ENCODE results near the gene CFDP1. TPM values are rescaled to one million over a fixed set of nuclear protein-coding genes. Genes with fewer than 3 reads are reported as not detected.
"Not testable (repeated sequence)": the region's sequence is repeated elsewhere in the genome, so short reads cannot be mapped to it uniquely, and the experiment has no call there.

Gene CFDP1
- total RNA-seq, 2 donors from 2014 or later, result 47.5 to 49.7 TPM

DNA sequence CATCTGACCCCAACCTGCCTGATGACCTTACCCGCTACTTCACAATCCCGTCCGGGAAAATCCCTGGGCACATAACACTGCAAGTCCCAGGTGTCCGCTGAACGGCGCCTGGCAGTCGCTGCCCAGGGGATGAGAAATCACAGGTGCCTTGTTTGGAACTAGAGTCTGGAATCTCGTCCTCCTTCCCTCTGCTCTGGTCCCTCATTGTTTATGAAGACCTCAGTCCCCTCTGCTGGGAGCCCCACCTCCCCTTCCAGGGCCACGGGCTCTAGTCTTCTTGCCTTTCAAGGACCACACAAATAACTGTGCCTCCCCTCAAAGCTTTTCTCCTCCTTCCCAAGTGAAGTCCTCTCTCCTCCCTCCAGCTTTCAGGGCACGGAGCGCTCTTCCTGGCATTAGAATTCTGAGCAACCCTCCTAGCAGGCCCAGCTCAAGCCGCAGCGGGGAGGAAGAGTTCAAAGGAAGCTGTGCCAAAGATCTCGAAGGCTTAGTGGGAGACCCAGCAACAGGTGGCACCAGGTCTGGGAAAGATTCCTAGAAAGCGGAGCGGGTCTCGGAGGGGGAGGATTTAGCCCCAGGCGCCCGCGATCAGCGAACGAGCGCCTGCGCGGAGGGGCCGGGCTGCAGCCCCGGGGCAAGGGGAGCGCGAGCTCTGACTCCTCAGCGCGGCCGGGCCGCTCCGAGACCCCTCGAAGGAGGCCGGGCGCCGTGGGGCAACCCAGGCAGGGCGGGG, 30.3 kb upstream of the CFDP1 start:
- H3K36me3 Mint-ChIP-seq, result peaks cover 5 to 18% of the 10 kb centered on the region in 2 donors
- DNase-seq (ENCODE audit: low spot score in 2 of 2), result peak; percentile 36 to 51
- ATAC-seq, result peak; percentile 0 to 1
- not testable (repeated sequence) for H3K9me3 Mint-ChIP-seq
- H3K27ac Mint-ChIP-seq, result peak overlapping the region; percentile 81 to 99

DNA sequence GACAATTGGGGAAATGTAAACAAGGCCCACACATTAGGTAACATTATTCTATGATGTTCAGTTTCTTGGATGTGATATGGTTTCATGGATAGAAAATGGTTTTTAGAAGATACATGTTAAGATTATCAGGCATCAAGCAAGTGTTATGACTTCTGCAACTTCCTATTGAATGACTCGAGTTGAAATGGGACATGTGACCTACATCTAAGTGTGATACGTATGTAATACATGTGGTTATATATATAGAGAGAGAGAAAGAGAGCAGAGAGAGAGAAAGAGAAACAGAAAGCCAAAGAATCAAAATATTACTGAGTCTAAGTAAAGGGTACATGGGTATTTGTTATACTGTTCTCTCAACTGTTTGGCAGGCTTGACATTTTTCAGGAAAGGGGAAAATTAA, 29.5 kb upstream of the CFDP1 start:
- peaks cover 5 to 18% of the 10 kb centered on the region in 2 donors for H3K36me3 Mint-ChIP-seq

DNA sequence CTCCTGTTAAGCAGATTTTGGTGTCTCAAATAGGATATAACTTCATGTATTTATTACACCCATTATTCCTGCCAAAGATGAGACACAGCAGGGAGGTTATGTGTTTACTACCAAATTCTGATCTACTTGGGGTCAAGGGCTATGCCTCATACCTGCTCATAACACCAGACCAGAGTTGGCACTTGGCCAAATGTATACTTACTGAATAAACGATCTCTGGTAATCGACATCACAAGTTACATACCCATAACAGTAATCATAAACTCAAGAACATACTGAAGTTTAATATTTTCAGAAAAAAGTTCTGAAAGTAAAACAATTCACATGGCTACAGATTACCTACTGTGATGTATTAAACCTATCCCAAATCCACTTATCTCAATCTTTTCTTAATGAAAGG, 28.3 kb upstream of the CFDP1 start:
- no peak for DNase-seq (ENCODE audit: low spot score in 2 of 2)
- H3K36me3 Mint-ChIP-seq, result peaks cover 5 to 18% of the 10 kb centered on the region in 2 donors
- no peaks in the 10 kb centered on the region for H3K9me3 Mint-ChIP-seq
- no peak for ATAC-seq
- H3K27ac Mint-ChIP-seq, result no peak overlapping the region

More for the DNA sequence above, 29.5 kb upstream of the CFDP1 start:
- Mint-ChIP-seq H3K9me3 (no peaks in the 10 kb centered on the region), H3K27ac (peak overlapping the region; percentile 81 to 99)
- ATAC-seq, result peak; percentile 17 to 37
- no peak for DNase-seq (ENCODE audit: low spot score in 2 of 2)

DNA sequence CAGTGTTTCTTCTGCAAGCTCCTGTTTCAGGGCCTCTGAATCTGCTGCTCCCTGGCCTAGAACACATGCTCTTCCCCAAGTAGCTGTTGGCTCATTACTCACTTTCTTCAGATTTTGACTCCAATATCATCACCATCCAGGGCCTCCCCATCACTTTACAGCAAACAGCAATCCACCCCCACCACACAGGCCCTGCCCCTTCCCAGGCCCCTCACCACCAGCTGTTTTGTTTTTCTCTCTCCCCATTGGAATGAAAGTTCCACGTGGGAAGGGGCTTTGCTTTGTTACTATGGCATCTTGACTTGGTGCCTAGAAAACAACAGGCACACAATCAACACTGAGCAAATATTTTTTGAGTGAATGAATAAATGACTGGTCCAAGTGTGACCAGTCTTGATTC, 27.1 kb upstream of the CFDP1 start:
- peak overlapping the region; percentile 12 to 36 for H3K27ac Mint-ChIP-seq
- DNase-seq (ENCODE audit: low spot score in 2 of 2) (peak in 1 of 2 donors; percentile 26), ATAC-seq (no peak)
- peaks cover 5 to 18% of the 10 kb centered on the region in 2 donors for H3K36me3 Mint-ChIP-seq
- H3K9me3 Mint-ChIP-seq, result no peaks in the 10 kb centered on the region

DNA sequence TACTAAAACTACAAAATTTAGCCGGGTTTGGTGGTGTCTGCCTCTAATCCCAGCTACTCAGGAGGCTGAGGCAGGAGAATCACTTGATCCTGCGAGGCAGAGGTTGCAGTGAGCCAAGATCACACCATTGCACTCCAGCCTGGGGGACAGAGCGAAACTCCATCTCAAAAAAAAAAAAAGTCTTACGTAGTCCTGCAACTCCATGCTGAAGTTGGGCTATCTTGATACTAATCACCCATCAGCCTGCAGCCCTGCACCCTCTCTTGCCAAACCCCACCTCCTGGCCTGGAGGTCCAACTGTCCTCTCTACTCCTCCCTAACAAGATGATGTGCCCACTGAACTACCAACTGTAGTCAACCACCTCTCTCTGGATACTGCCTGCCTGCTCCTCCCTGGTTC, 26.4 kb upstream of the CFDP1 start:
- H3K9me3 Mint-ChIP-seq, result no peaks in the 10 kb centered on the region
- peak overlapping the region; percentile 12 to 36 for H3K27ac Mint-ChIP-seq

DNA sequence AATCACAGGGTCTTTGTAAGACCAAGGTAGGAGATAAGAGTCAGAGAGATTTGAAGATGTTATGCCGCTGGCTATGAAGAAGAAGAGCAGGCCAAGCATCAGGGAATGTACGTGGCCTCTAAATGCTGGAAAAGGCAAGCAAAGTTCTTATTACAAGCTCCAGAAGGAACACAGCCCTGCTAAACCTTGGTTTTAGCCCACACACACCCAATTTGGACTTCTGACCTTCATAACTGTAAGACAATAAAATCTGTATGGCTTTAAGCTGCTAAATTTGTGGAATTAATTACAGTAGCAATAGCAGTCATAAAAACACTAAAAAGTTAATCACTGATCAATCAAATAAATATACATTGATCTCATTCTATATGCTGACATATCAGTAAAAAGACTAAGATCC, 25.1 kb upstream of the CFDP1 start:
- Mint-ChIP-seq H3K9me3 (no peaks in the 10 kb centered on the region), H3K27ac (no peak overlapping the region), H3K36me3 (peaks cover under 1 to 14% of the 10 kb centered on the region in 2 donors)
- DNase-seq (ENCODE audit: low spot score in 2 of 2), result no peak
- no peak for ATAC-seq

More for the DNA sequence above, 26.4 kb upstream of the CFDP1 start:
- DNase-seq (ENCODE audit: low spot score in 2 of 2) (peak in 1 of 2 donors; percentile 31), ATAC-seq (no peak)
- peaks cover 5 to 18% of the 10 kb centered on the region in 2 donors for H3K36me3 Mint-ChIP-seq

DNA sequence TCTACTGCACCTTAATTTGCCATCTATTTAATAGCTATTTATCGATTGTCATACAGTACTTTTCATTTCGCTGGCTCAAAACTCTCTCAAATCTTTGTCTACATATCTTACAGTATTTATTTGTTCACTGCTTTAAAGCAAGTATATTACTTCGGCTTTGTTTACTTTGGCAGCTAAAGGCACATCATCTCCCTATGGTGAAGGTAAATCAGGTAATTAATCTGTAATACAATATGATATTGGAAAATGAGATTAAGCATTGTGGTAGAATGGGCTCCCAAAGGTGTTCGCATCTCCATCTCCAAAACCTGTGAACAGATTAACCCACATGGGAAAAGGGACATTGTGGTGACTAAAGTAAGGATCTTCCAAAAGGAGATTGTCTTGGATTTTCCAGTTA, 24.7 kb upstream of the CFDP1 start:
- DNase-seq (ENCODE audit: low spot score in 2 of 2) (no peak), ATAC-seq (no peak)
- no peak overlapping the region for H3K27ac Mint-ChIP-seq
- no peaks in the 10 kb centered on the region for H3K9me3 Mint-ChIP-seq
- H3K36me3 Mint-ChIP-seq, result peaks cover 0 to 13% of the 10 kb centered on the region in 2 donors

DNA sequence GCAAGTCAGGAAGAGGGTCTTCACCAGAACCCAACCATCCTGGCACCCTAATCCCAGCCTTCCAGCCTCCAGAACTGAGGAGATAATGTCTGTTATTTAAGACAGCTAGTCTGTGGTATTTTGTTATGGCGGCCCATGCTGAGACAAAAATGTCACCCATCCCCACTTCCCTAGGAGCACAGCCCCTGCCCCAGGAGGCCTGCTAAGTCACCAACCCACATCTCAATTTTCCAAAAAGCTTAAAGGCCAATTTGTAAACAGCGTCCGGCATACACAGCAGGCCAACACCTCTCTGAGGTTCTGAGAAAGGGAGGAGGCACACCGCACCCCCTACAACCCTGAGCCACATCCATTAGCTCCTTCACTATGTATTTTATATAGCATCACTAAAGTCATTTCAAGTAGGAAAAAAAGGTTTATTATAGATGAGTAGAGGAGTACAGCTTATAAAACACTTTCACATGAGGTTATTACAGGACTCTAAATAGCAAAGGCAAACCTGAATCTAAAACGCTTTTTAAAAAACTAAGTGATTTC, 24.2 kb upstream of the CFDP1 start:
- ATAC-seq (no peak), DNase-seq (ENCODE audit: low spot score in 2 of 2) (peak in 1 of 2 donors; percentile 18)
- Mint-ChIP-seq H3K27ac (peak overlapping the region in 1 of 2 donors; percentile 65), H3K9me3 (no peaks in the 10 kb centered on the region), H3K36me3 (peaks cover 0 to 13% of the 10 kb centered on the region in 2 donors)

DNA sequence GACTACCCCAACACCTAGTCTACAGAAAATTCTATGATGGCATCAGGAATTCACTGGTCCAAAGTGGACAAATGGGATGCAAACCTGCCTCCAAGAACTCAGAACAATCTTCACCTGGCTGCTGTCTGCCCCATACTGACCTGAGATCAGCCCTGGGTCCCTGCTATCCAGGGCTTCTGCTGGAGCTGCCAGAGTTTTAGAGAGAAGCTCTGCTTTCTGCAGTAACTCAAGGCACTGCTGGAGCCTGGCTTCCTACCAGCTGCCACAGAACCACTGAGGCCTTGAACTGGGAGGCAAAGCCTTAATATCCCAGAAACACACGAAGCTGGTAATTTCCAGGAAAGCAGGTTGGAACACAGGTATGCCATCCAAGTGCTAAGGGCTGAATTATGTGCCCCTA, 23.7 kb upstream of the CFDP1 start:
- H3K27ac Mint-ChIP-seq, result no peak overlapping the region
- no peak for ATAC-seq

DNA sequence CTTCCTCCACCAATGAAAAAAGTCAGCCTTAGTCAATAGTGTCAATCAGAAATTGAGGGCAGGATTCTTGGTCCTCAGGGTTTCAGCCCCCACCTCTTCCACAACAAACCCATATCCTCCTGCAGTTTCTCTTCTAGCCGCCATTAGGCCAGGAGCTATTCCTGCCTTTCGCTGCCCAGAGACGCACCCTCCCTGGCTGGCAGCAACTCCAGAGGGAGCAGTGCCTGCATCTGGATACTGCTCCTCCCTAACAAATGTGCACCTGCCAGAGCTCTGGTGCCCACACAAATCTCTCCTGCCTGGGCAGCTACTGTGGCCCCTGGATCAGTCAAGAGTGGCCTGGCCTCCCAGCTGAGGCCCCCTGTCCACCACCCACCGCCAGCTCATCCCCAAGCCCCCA, 23.2 kb upstream of the CFDP1 start:
- not testable (repeated sequence) for ATAC-seq; H3K27ac Mint-ChIP-seq; DNase-seq (ENCODE audit: low spot score in 2 of 2); H3K9me3 Mint-ChIP-seq
- peaks cover 0 to 13% of the 10 kb centered on the region in 2 donors for H3K36me3 Mint-ChIP-seq

More for the DNA sequence above, 23.7 kb upstream of the CFDP1 start:
- Mint-ChIP-seq H3K9me3 (no peaks in the 10 kb centered on the region), H3K36me3 (peaks cover 0 to 13% of the 10 kb centered on the region in 2 donors)
- DNase-seq (ENCODE audit: low spot score in 2 of 2), result no peak

DNA sequence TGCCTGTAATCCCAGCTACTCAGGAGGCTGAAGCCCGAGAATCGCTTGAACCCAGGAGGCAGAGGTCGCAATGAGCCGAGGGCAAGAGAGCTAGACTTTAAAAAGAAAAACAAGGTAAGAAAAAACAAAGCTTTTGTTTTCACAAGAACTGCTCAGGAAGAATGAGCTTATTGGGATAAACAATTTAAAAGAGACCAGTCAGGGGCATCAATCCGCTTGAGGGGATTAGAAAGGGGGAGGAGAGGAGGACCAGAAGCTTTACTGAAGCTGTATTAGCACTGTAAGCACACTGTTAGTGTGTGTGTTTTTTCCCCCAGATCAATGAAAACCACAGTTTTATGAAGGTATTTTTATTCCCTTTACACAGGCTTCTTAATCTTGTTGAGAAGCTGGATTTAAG, 22.4 kb upstream of the CFDP1 start:
- no peak for ATAC-seq
- DNase-seq (ENCODE audit: low spot score in 2 of 2), result no peak
- Mint-ChIP-seq H3K36me3 (peaks cover 0 to 11% of the 10 kb centered on the region in 2 donors), H3K27ac (no peak overlapping the region), H3K9me3 (no peaks in the 10 kb centered on the region)

DNA sequence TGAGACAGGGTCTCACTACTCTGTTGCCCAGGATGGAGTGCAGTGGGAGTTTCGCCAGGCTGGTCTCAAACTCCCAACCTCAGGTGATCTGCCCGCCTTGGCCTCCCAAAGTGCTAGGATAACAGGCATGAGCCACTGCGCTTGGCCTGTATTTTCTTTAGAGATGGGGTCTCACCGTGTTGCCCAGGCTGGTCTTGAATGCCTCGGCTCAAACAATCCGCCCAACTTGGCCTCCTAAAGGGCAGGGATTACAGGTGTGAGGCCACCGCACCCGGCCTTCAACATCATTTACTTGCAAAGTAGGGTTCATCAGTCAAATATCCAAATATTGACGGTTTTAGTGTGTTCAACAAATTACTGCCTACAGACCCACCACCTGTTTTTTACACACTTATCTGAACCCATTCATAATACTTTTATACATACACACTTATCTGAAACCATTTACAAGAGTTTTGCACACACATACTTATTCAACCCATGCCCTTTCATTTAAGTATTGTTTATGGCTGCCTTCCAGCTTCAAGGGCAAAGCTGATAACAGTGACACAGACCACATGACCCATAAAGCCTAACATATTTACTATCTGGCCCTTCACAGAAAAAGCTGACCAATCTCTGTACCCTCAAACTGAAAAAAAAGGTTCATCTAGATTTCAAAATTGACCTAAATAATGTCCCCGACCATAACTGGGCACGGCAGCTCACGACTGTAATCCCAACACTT, 19.3 kb upstream of the CFDP1 start:
- ATAC-seq, result no peak
- Mint-ChIP-seq H3K27ac (peak overlapping the region; percentile 9 to 60), H3K9me3 (no peaks in the 10 kb centered on the region), H3K36me3 (no peaks in the 10 kb centered on the region)
- DNase-seq (ENCODE audit: low spot score in 2 of 2), result no peak

DNA sequence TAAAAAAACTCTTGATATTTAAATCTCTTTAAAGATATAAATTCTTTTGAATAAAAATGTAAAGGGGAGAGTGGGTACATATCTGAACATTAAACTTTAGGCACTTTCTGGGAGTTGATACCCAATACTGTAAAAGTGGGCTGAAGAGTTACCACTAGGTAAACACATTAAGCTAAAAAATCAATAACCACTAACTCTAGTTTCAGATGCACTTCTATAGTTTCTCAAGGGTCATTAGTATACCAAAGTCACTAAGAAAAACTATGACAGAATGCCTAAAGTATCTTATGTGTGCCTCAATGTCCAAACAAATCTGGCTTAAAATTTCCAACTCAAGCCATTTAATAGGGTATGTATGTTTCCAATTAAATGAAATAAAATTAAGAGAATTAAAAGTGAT, 13.1 kb upstream of the CFDP1 start:
- Mint-ChIP-seq H3K36me3 (no peaks in the 10 kb centered on the region), H3K27ac (no peak overlapping the region), H3K9me3 (no peaks in the 10 kb centered on the region)
- DNase-seq (ENCODE audit: low spot score in 2 of 2) (no peak), ATAC-seq (no peak)

DNA sequence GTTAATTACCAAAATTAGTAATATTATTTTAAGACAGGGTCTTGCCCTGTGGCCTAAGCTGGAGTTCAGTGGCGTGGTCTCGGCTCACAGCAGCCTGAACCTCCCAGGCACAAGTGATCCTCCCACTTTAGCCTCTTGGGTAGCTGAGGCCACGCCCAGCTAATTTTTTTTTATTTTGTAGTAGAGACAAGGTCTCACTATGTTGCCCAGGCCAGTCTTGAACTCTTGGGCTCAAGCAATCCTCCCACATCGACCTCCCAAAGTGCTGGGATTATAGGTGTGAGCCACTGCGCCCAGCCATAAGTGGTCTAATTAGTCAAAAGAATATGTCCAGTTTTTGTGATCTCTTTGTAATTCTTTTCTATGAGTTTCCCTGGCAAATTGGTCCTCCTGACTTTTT, 12.0 kb upstream of the CFDP1 start:
- Mint-ChIP-seq H3K36me3 (no peaks in the 10 kb centered on the region), H3K27ac (no peak overlapping the region), H3K9me3 (no peaks in the 10 kb centered on the region)
- DNase-seq (ENCODE audit: low spot score in 2 of 2) (no peak), ATAC-seq (no peak)

DNA sequence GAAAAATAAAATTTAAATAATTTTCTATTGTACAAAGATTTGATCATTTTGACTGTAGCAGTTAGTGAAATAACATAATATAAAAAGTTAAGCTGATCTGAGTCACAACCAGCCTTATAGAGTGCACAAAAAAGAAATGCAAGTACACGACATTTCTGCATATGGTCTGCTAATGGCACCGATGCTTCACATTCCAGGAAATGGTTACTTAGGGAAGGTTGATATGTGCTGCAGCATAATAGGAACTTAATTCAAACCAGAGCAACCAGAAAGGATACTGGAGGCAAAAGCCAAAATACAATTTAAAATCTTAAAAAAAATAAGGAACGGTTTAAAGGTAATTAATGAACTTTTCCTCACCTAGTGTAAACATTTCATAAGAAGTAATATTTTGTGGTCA, 10.0 kb upstream of the CFDP1 start:
- ATAC-seq (no peak), DNase-seq (ENCODE audit: low spot score in 2 of 2) (no peak)
- H3K27ac Mint-ChIP-seq, result no peak overlapping the region
- H3K36me3 Mint-ChIP-seq, result no peaks in the 10 kb centered on the region
- no peaks in the 10 kb centered on the region for H3K9me3 Mint-ChIP-seq

DNA sequence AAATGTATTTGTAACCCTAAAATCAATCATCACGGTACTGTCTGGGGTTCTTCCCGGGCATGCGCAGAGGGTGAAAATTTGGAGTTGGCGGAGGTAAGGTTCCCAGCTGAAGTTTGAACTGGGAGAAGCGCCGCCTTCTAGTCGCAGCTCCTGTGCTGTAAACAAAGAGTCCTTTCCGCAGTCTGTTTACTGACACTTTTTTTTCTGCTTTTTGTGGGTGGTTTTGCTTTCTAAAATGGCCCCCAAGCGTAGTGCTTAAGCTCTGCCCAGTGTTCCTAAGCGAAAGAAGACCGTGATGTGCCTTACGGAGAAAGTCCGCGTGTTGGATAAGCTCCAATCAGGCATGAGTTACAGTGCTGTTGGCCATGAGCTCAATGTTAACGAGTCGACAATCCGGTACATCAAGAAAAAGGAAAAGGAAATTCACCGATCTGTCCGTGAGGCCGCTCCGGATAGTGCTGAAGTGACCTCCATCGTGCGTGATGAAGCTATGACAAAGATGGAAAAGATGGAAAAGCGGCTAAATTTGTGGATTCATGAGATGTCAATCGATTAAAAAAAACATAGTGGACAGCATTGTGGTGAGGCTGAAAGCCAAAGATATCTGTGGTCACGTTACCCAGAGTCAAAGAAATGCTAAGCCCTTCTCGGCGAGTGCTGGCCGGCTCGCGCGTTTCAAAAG, 570 bp upstream of the CFDP1 start:
- peaks cover 0 to 7% of the 10 kb centered on the region in 2 donors for H3K9me3 Mint-ChIP-seq
- peak in 1 of 2 donors; percentile 61 for DNase-seq (ENCODE audit: low spot score in 2 of 2)
- peak; percentile 76 to 80 for ATAC-seq
- peak overlapping the region; percentile 95 to 98 for H3K27ac Mint-ChIP-seq
- peaks cover 17 to 27% of the 10 kb centered on the region in 2 donors for H3K36me3 Mint-ChIP-seq
